CD14-positive monocyte (primary cell): ENCODE measurements around the gene ACTA1. TPM values are rescaled to one million over a fixed set of nuclear protein-coding genes. Genes with fewer than 3 reads are reported as not detected.
A peak's percentile ranks its signal among the peaks of the same experiment; 100 is the strongest.
"Not testable (repeated sequence)": the region's sequence is repeated elsewhere in the genome, so short reads cannot be mapped to it uniquely, and the experiment has no call there.

ENCODE experiments used
- DNase-seq, 3 donors: peaks; one replicate each; pipeline ENCODE4 v3.0.0-alpha.2; 2011 to 2022
- H2AFZ ChIP-seq: 2 replicates; pipeline ENCODE4 v1.6.0; 2012; ENCODE audit warnings: mild to moderate bottlenecking, low read depth, low read length, inconsistent platforms; ENCODE audit not compliant: insufficient read depth, poor library complexity, severe bottlenecking
- H3K27ac ChIP-seq, 2 donors: 1 replicate in 1 of 2; 2 replicates in 1 of 2; pipeline ENCODE4 v1.5.1; 2012 to 2013; ENCODE audit warnings: low read length in 2 of 2, control low read depth in 1 of 2, inconsistent platforms in 1 of 2, low read depth in 1 of 2, mild to moderate bottlenecking in 1 of 2
- H3K27me3 ChIP-seq, 2 donors: one replicate each; pipeline versions ENCODE4 v1.6.0 to v1.6.1; 2011 to 2013; ENCODE audit warnings: low read length in 2 of 2; ENCODE audit not compliant: control insufficient read depth in 2 of 2, insufficient read depth in 2 of 2
- H3K36me3 ChIP-seq, 2 donors: replicated peaks in 1 of 2; 1 replicate in 1 of 2; 2 replicates in 1 of 2; pipeline versions ENCODE4 v1.5.1 to v1.6.1; 2012 to 2013; ENCODE audit warnings: low read length in 2 of 2, control low read depth in 1 of 2, inconsistent platforms in 1 of 2, mild to moderate bottlenecking in 1 of 2; ENCODE audit not compliant: insufficient read depth in 2 of 2, control insufficient read depth in 1 of 2
- H3K4me1 ChIP-seq, 2 donors: 1 replicate in 1 of 2; 2 replicates in 1 of 2; pipeline versions ENCODE4 v1.5.1 to v1.6.1; 2012 to 2013; ENCODE audit warnings: low read length in 2 of 2, control low read depth in 1 of 2, inconsistent platforms in 1 of 2, mild to moderate bottlenecking in 1 of 2, moderate library complexity in 1 of 2; ENCODE audit not compliant: insufficient read depth in 2 of 2, control insufficient read depth in 1 of 2
- H3K4me2 ChIP-seq: replicated peaks from 2 replicates; pipeline ENCODE3; 2012; ENCODE audit warnings: low read length, moderate library complexity, mild to moderate bottlenecking; ENCODE audit not compliant: poor library complexity, severe bottlenecking; ENCODE audit errors: extremely low read depth
- H3K4me3 ChIP-seq, 3 experiments: fragments of 200-600 bp in 1 of 3; sonication (generic) in 1 of 3; replicated peaks in 1 of 3; 1 replicate in 2 of 3; 2 replicates in 1 of 3; pipeline ENCODE4 v1.5.1; 2011 to 2013; ENCODE audit warnings: low read length in 3 of 3, mild to moderate bottlenecking in 3 of 3, control low read depth in 2 of 3, low read depth in 2 of 3, inconsistent platforms in 1 of 3, moderate library complexity in 1 of 3
- H3K79me2 ChIP-seq: 2 replicates; pipeline ENCODE4 v1.6.0; 2012; ENCODE audit warnings: mild to moderate bottlenecking, control low read depth, inconsistent platforms, low read length, moderate library complexity; ENCODE audit not compliant: insufficient read depth
- H3K9ac ChIP-seq: 2 replicates; pipeline ENCODE4 v1.6.0; 2017; ENCODE audit warnings: low read length, mild to moderate bottlenecking; ENCODE audit not compliant: insufficient read depth, poor library complexity, severe bottlenecking
- H3K9me3 ChIP-seq, 2 donors: replicated peaks in 1 of 2; 1 replicate in 1 of 2; 2 replicates in 1 of 2; pipeline versions ENCODE4 v1.5.1 to v1.6.1; 2012 to 2013; ENCODE audit warnings: low read length in 2 of 2, control low read depth in 1 of 2; ENCODE audit not compliant: control insufficient read depth in 1 of 2, insufficient read depth in 1 of 2
- H4K20me1 ChIP-seq: 2 replicates; pipeline ENCODE4 v1.6.0; 2012; ENCODE audit warnings: mild to moderate bottlenecking, low read length, control low read depth, moderate library complexity; ENCODE audit not compliant: insufficient read depth
- H3K27ac Mint-ChIP-seq, 7 donors: one replicate each; pipeline ENCODE4 v1.8.0; 2020; ENCODE audit warnings: mild to moderate bottlenecking in 7 of 7, mixed read lengths in 7 of 7, moderate library complexity in 6 of 7, inconsistent platforms in 2 of 7
- H3K27me3 Mint-ChIP-seq, 3 donors: one replicate each; pipeline ENCODE4 v1.8.0; 2021 to 2022; ENCODE audit warnings: low read depth in 3 of 3, mild to moderate bottlenecking in 3 of 3, mixed read lengths in 3 of 3, moderate library complexity in 3 of 3, inconsistent platforms in 1 of 3
- H3K36me3 Mint-ChIP-seq, 2 donors: one replicate each; pipeline ENCODE4 v1.8.0; 2020; ENCODE audit warnings: mixed read lengths in 2 of 2, inconsistent platforms in 1 of 2, mild to moderate bottlenecking in 1 of 2
- H3K4me1 Mint-ChIP-seq: one replicate; pipeline ENCODE4 v1.8.0; 2020; ENCODE audit warnings: mild to moderate bottlenecking, mixed read lengths
- H3K4me3 Mint-ChIP-seq, 2 donors: one replicate each; pipeline ENCODE4 v1.8.0; 2020; ENCODE audit warnings: mild to moderate bottlenecking in 2 of 2, mixed read lengths in 2 of 2, moderate library complexity in 1 of 2
- H3K9me3 Mint-ChIP-seq, 7 donors: one replicate each; pipeline ENCODE4 v1.8.0; 2020 to 2022; ENCODE audit warnings: mixed read lengths in 7 of 7, mild to moderate bottlenecking in 6 of 7, moderate library complexity in 6 of 7, inconsistent platforms in 2 of 7
- CTCF ChIP-seq: fragments of 200-600 bp; IDR thresholded peaks from one replicate; pipeline ENCODE4 v1.8.0; 2022; ENCODE audit warnings: antibody characterized with exemption, mild to moderate bottlenecking
- WGBS: methylation state at CpG from one replicate; pipeline ENCODE4 v1.1.5; 2013; ENCODE audit warnings: missing lambda C conversion rate; ENCODE audit not compliant: insufficient coverage; 5-methylcytosine and 5-hydroxymethylcytosine counted together
- intact Hi-C, 2 donors: fragments of 100-400 bp; cut with micrococcal nuclease; formaldehyde crosslinking; loops; one replicate each; pipeline versions ENCODE4 v1.15.0 to v1.15.1; 2023
- polyA plus RNA-seq, 3 donors: library from polyadenylated mRNA; depleted of rRNA in 1 of 3; unstranded in 2 of 3; stranded (reverse) in 1 of 3; fragments of 300-500 nt in 2 of 3; fragments of >200 nt in 1 of 3; fragmentation: Illumina TruSeq in 2 of 3; gene quantifications; 1 replicate in 2 of 3; 2 replicates in 1 of 3; pipeline ENCODE4 v1.2.3, GENCODE V29; 2012 to 2021

The ACTA1 gene
- polyA plus RNA-seq, 3 donors = 0.72 TPM; not detected in 2

GRCh38 chr1:229397762-229398161 is 36.1 kb downstream of the ACTA1 start:
- WGBS = no CpG with 5 or more reads among the region's 5 CpGs
- Histone ChIP-seq H3K4me2 (no peak overlapping the region), H2AFZ (no peak overlapping the region), H3K9me3 (no peaks in the 10 kb centered on the region), H3K36me3 (no peaks in the 10 kb centered on the region), H4K20me1 (no peaks in the 10 kb centered on the region), H3K27ac (no peak overlapping the region), H3K4me1 (no peaks in the 10 kb centered on the region), H3K4me3 (no peak overlapping the region), H3K27me3 (peaks cover 10 to 14% of the 10 kb centered on the region in 2 donors), H3K9ac (no peak overlapping the region), H3K79me2 (no peaks in the 10 kb centered on the region)
- H3K27me3 Mint-ChIP-seq = peaks cover 41 to 60% (median 43%) of the 10 kb centered on the region in 3 donors
- H3K9me3 Mint-ChIP-seq = peaks cover 0 to 3% (median 2%) of the 10 kb centered on the region in 7 donors
- no peak for DNase-seq
- intact Hi-C loops = no loop called here
- H3K4me3 Mint-ChIP-seq = no peak overlapping the region
- no peaks in the 10 kb centered on the region for H3K36me3 Mint-ChIP-seq
- TF ChIP-seq CTCF = no peak
- H3K27ac Mint-ChIP-seq = no peak overlapping the region
- H3K4me1 Mint-ChIP-seq = no peaks in the 10 kb centered on the region

GRCh38 chr1:229396585-229397206 is 37.2 kb downstream of the ACTA1 start:
- no peak overlapping the region for H3K27ac ChIP-seq
- peaks cover 0 to 4% (median 2%) of the 10 kb centered on the region in 7 donors for H3K9me3 Mint-ChIP-seq
- no peaks in the 10 kb centered on the region for H3K4me1 Mint-ChIP-seq
- 63% methylated on average over 4 of the region's 11 CpGs for WGBS
- intact Hi-C loops = no loop called here
- H4K20me1 ChIP-seq = no peaks in the 10 kb centered on the region
- DNase-seq = no peak
- no peaks in the 10 kb centered on the region for H3K79me2 ChIP-seq
- peaks cover 6 to 11% of the 10 kb centered on the region in 2 donors for H3K27me3 ChIP-seq
- H2AFZ ChIP-seq = no peak overlapping the region
- H3K9me3 ChIP-seq = no peaks in the 10 kb centered on the region
- no peaks in the 10 kb centered on the region for H3K4me1 ChIP-seq
- no peak overlapping the region for H3K27ac Mint-ChIP-seq
- H3K4me2 ChIP-seq = no peak overlapping the region
- peak overlapping the region in 1 of 2 donors; percentile 48 for H3K4me3 Mint-ChIP-seq
- peaks cover 39 to 60% (median 40%) of the 10 kb centered on the region in 3 donors for H3K27me3 Mint-ChIP-seq
- no peak overlapping the region for H3K4me3 ChIP-seq
- no peak overlapping the region for H3K9ac ChIP-seq
- H3K36me3 ChIP-seq = no peaks in the 10 kb centered on the region
- no peaks in the 10 kb centered on the region for H3K36me3 Mint-ChIP-seq
- no peak for TF ChIP-seq CTCF

- H3K27me3 Mint-ChIP-seq = peaks cover 35 to 55% (median 39%) of the 10 kb centered on the region in 3 donors
- WGBS = 100% methylated on average over 1 of the region's 5 CpGs
These were observed 39.4 kb downstream of the ACTA1 start for GRCh38 chr1:229394517-229394916.

More at GRCh38 chr1:229394517-229394916, 39.4 kb downstream of the ACTA1 start:
- H4K20me1 ChIP-seq, H3K9me3 Mint-ChIP-seq, intact Hi-C loops, H3K27ac ChIP-seq, H3K36me3 ChIP-seq, H3K4me1 Mint-ChIP-seq, H3K4me2 ChIP-seq, H3K9ac ChIP-seq, H3K36me3 Mint-ChIP-seq, H3K9me3 ChIP-seq, H3K4me3 ChIP-seq, H2AFZ ChIP-seq, H3K4me3 Mint-ChIP-seq, H3K79me2 ChIP-seq, H3K4me1 ChIP-seq, DNase-seq: not testable (repeated sequence)
- H3K27me3 ChIP-seq = peaks cover 6 to 11% of the 10 kb centered on the region in 2 donors
- H3K27ac Mint-ChIP-seq = peak overlapping the region in 1 of 7 donors; percentile 19
